PC-9 (cell line): ENCODE data around the gene SCN8A. TPM values are rescaled to one million over a fixed set of nuclear protein-coding genes. Genes with fewer than 3 reads are reported as not detected.

Source experiments
- BruUV-seq: library from RNA; stranded (reverse); fragments of 400-500 nt; replicated peaks from 2 replicates; lab custom pipeline; 2021; lab: Mats Ljungman, UMichigan
- CTCF ChIA-PET: fragments of 300-600 bp; sonication (Branson Sonifier 250); formaldehyde crosslinking; loops from one replicate; lab custom pipeline; 2022; ENCODE audit warnings: antibody characterized with exemption; lab: Charles Lee
- POLR2A ChIA-PET: fragments of 300-600 bp; sonication (Branson Sonifier 250); formaldehyde crosslinking; loops from one replicate; lab custom pipeline; 2022; ENCODE audit warnings: antibody characterized with exemption; ENCODE audit not compliant: unreplicated experiment; lab: Charles Lee
- DNase-seq, 2 experiments: peaks; one replicate each; pipeline versions ENCODE4 v3.0.0 to v3.0.0-alpha.2; 2015 to 2022; ENCODE audit warnings: mixed read lengths in 1 of 2
- H2AFZ ChIP-seq: fragments of 200-600 bp; sonication (generic); 2 replicates; pipeline ENCODE4 v1.8.1; 2017; ENCODE audit warnings: antibody characterized with exemption
- H3F3A ChIP-seq: fragments of 200-600 bp; sonication (generic); 2 replicates; pipeline ENCODE4 v1.8.1; 2017; ENCODE audit warnings: antibody characterized with exemption, mild to moderate bottlenecking, low read depth; ENCODE audit not compliant: insufficient read depth
- H3K27ac ChIP-seq: fragments of 200-600 bp; sonication (generic); 2 replicates; pipeline ENCODE4 v1.6.1; 2016; ENCODE audit warnings: mixed run types
- H3K27me3 ChIP-seq: fragments of 200-600 bp; sonication (generic); 2 replicates; pipeline ENCODE4 v1.6.1; 2016; ENCODE audit warnings: low read depth, mixed run types; ENCODE audit not compliant: insufficient read depth
- H3K36me3 ChIP-seq: fragments of 200-600 bp; sonication (generic); 2 replicates; pipeline ENCODE4 v1.6.1; 2016; ENCODE audit warnings: low read depth, mixed run types
- H3K4me1 ChIP-seq: fragments of 200-600 bp; sonication (generic); replicated peaks from 2 replicates; pipeline ENCODE4 v1.6.1; 2016; ENCODE audit warnings: mixed run types; ENCODE audit not compliant: insufficient read depth
- H3K4me2 ChIP-seq: fragments of 200-600 bp; sonication (generic); 2 replicates; pipeline ENCODE4 v1.6.1; 2017; ENCODE audit warnings: mixed run types
- H3K4me3 ChIP-seq: fragments of 200-600 bp; sonication (generic); 2 replicates; pipeline ENCODE4 v1.6.1; 2016; ENCODE audit warnings: mixed run types
- H3K79me2 ChIP-seq: fragments of 200-600 bp; sonication (generic); 2 replicates; pipeline ENCODE4 v1.6.1; 2017; ENCODE audit warnings: low read depth, mixed run types
- H3K9me2 ChIP-seq: fragments of 200-600 bp; sonication (generic); 2 replicates; pipeline ENCODE4 v1.8.1; 2017; ENCODE audit warnings: mild to moderate bottlenecking; ENCODE audit not compliant: insufficient read depth
- H3K9me3 ChIP-seq: fragments of 200-600 bp; sonication (generic); 2 replicates; pipeline ENCODE4 v1.8.1; 2016; ENCODE audit warnings: low read depth; ENCODE audit not compliant: insufficient read depth
- H4K20me1 ChIP-seq: fragments of 200-600 bp; sonication (generic); 2 replicates; pipeline ENCODE4 v1.8.1; 2017; ENCODE audit not compliant: insufficient read depth
- CTCF ChIP-seq: fragments of 200-600 bp; sonication (generic); conservative IDR thresholded peaks from 2 replicates; pipeline ENCODE4 v1.6.1; 2017; ENCODE audit warnings: mixed run types, antibody characterized with exemption, mild to moderate bottlenecking, moderate library complexity
- EZH2 ChIP-seq: fragments of 200-600 bp; sonication (generic); IDR thresholded peaks from 2 replicates; pipeline ENCODE4 v1.8.0; 2017; ENCODE audit warnings: antibody characterized with exemption, low read depth
- intact Hi-C: fragments of 100-400 bp; cut with micrococcal nuclease; formaldehyde crosslinking; loops from one replicate; pipeline ENCODE4 v1.10.0; 2022; ENCODE audit not compliant: unreplicated experiment
- total RNA-seq: library from RNA; stranded (reverse); gene quantifications from 2 replicates; pipeline ENCODE4 v1.2.3, GENCODE V29; 2021

Gene SCN8A
- total RNA-seq, 1 experiment from 2014 or later: 0.17 TPM

- Histone ChIP-seq H3K27me3 (peaks cover 98% of the 10 kb centered on the region), H3K9me3 (no peaks in the 10 kb centered on the region), H3K27ac (no peak overlapping the region), H3F3A (no peaks in the 10 kb centered on the region), H3K36me3 (no peaks in the 10 kb centered on the region), H2AFZ (no peak overlapping the region), H3K9me2 (no peaks in the 10 kb centered on the region), H3K4me2 (no peak overlapping the region), H4K20me1 (no peaks in the 10 kb centered on the region), H3K79me2 (no peaks in the 10 kb centered on the region), H3K4me1 (no peaks in the 10 kb centered on the region), H3K4me3 (no peak overlapping the region)
- DNase-seq: no peak
- no peak for TF ChIP-seq CTCF
- no peak for TF ChIP-seq EZH2
- ChIA-PET CTCF (no interaction called here), POLR2A (no interaction called here)
- intact Hi-C loops: no loop called here
- no TSS peak for BruUV-seq
Measured at GRCh38 chr12:51832354-51833107, 241.5 kb downstream of the SCN8A start.

- H3K79me2 ChIP-seq: no peaks in the 10 kb centered on the region
- H4K20me1 ChIP-seq: no peaks in the 10 kb centered on the region
- H3K36me3 ChIP-seq: no peaks in the 10 kb centered on the region
- no peak overlapping the region for H3K27ac ChIP-seq
- H3K27me3 ChIP-seq: peaks cover 98% of the 10 kb centered on the region
- no peak overlapping the region for H3K4me3 ChIP-seq
- H3K9me3 ChIP-seq: no peaks in the 10 kb centered on the region
- ChIA-PET POLR2A (no interaction called here), CTCF (no interaction called here)
- BruUV-seq: no TSS peak
- no peaks in the 10 kb centered on the region for H3K9me2 ChIP-seq
- no peak overlapping the region for H3K4me2 ChIP-seq
- intact Hi-C loops: no loop called here
- TF ChIP-seq EZH2 (0 out of 2 replicates have a peak, but pooled peaks have one; percentile 25), CTCF (no peak)
- no peak overlapping the region for H2AFZ ChIP-seq
- H3K4me1 ChIP-seq: no peaks in the 10 kb centered on the region
- no peaks in the 10 kb centered on the region for H3F3A ChIP-seq
- DNase-seq: no peak
Measured at GRCh38 chr12:51833448-51834227, 242.6 kb downstream of the SCN8A start.

GRCh38 chr12:51834411-51834810 is 243.4 kb downstream of the SCN8A start:
- Histone ChIP-seq H3K36me3 (no peaks in the 10 kb centered on the region), H3F3A (no peaks in the 10 kb centered on the region), H4K20me1 (no peaks in the 10 kb centered on the region), H3K27me3 (peaks cover 98% of the 10 kb centered on the region), H3K4me1 (no peaks in the 10 kb centered on the region), H3K4me3 (no peak overlapping the region), H3K9me3 (no peaks in the 10 kb centered on the region), H3K79me2 (no peaks in the 10 kb centered on the region), H3K4me2 (no peak overlapping the region), H2AFZ (no peak overlapping the region), H3K27ac (no peak overlapping the region), H3K9me2 (no peaks in the 10 kb centered on the region)
- intact Hi-C loops: no loop called here
- ChIA-PET POLR2A (no interaction called here), CTCF (no interaction called here)
- TF ChIP-seq CTCF (no peak), EZH2 (no peak)
- DNase-seq: no peak
- BruUV-seq: no TSS peak
